Aorta (tissue), 5 donors: ENCODE data around the gene PRIM2. TPM values are rescaled to one million over a fixed set of nuclear protein-coding genes. Genes with fewer than 3 reads are reported as not detected.
"Not testable (repeated sequence)": the region's sequence is repeated elsewhere in the genome, so short reads cannot be mapped to it uniquely, and the experiment has no call there.

Experiments used
- ATAC-seq: fragments of 200-7000 bp; cut with Tn5 transposase; one replicate; pipeline ENCODE4 v1.9.1; 2022; ENCODE audit warnings: moderate library complexity; ENCODE audit not compliant: low FRiP score
- DNase-seq, 2 donors: peaks; one replicate each; pipeline ENCODE4 v3.0.0-alpha.2; 2020
- H3K27ac ChIP-seq, 2 donors: one replicate each; pipeline ENCODE4 v1.5.1; 2013; ENCODE audit warnings: low read length in 2 of 2, mild to moderate bottlenecking in 2 of 2, moderate library complexity in 2 of 2, control low read depth in 1 of 2, inconsistent platforms in 1 of 2, low read depth in 1 of 2
- H3K27me3 ChIP-seq, 2 donors: one replicate each; pipeline ENCODE4 v1.6.1; 2013; ENCODE audit warnings: control low read depth in 1 of 2, low read length in 1 of 2, mild to moderate bottlenecking in 1 of 2, moderate library complexity in 1 of 2; ENCODE audit not compliant: insufficient read depth in 2 of 2, control insufficient read depth in 1 of 2
- H3K36me3 ChIP-seq, 2 donors: one replicate each; pipeline ENCODE4 v1.6.1; 2013; ENCODE audit warnings: control low read depth in 1 of 2, low read length in 1 of 2, mild to moderate bottlenecking in 1 of 2; ENCODE audit not compliant: insufficient read depth in 2 of 2, control insufficient read depth in 1 of 2
- H3K4me1 ChIP-seq, 2 donors: one replicate each; pipeline ENCODE4 v1.6.1; 2013; ENCODE audit warnings: low read length in 2 of 2, control low read depth in 1 of 2, mild to moderate bottlenecking in 1 of 2, moderate library complexity in 1 of 2; ENCODE audit not compliant: insufficient read depth in 2 of 2, control insufficient read depth in 1 of 2
- H3K4me3 ChIP-seq, 2 donors: one replicate each; pipeline ENCODE4 v1.5.1; 2013; ENCODE audit warnings: low read length in 2 of 2, control low read depth in 1 of 2, mild to moderate bottlenecking in 1 of 2
- H3K9me3 ChIP-seq: one replicate; pipeline ENCODE4 v1.6.1; 2013; ENCODE audit warnings: mild to moderate bottlenecking, low read length; ENCODE audit not compliant: control insufficient read depth
- WGBS, 2 donors: extraction: QIAGEN DNeasy Blood & Tissue Kit; methylation state at CpG; one replicate each; pipeline ENCODE4 v1.1.7; 2013; 5-methylcytosine and 5-hydroxymethylcytosine counted together
- intact Hi-C, 2 donors: fragments of 100-400 bp; cut with DNase I; formaldehyde crosslinking; loops; one replicate each; pipeline versions ENCODE4 v1.14.2 to v1.15.0; 2022
- polyA plus RNA-seq, 2 donors: library from polyadenylated mRNA; stranded (reverse); fragments of 200-250 nt; gene quantifications; one replicate each; pipeline ENCODE4 v1.2.3, GENCODE V29; 2013
- total RNA-seq, 2 donors: library from RNA; stranded (reverse); fragmentation: NEBNext Ultra II Directional; extraction: Animal tissue kit (Norgen Biotek cat#: 25700); gene quantifications; one replicate each; pipeline ENCODE4 v1.2.1, GENCODE V29; 2021
- donor health status: healthy with polysubstance abuse.
- donor health status: Bipolar disorder and iron deficiency.
- donor health status: DM: no; HTN: no; CAD: no.
- donor health status: DM: no; HTN: no; CAD: no.
- donor health status: DM: yes; HTN: yes; CAD: no.

PRIM2 gene
- total and polyA plus RNA-seq, 4 donors = 2.8 to 12.3 (median 7.1) TPM

- DNase-seq, intact Hi-C loops, H3K27ac ChIP-seq, H3K27me3 ChIP-seq, H3K9me3 ChIP-seq, H3K4me1 ChIP-seq, H3K4me3 ChIP-seq, H3K36me3 ChIP-seq, ATAC-seq: not testable (repeated sequence)
- 84 to 91% methylated on average over 2 of the region's 2 CpGs for WGBS, 2 donors
These were observed 215.2 kb downstream of the PRIM2 start for GRCh38 chr6:57532660-57533059.

- H3K27me3 ChIP-seq, DNase-seq, H3K36me3 ChIP-seq, H3K4me3 ChIP-seq, H3K27ac ChIP-seq, H3K4me1 ChIP-seq, intact Hi-C loops, H3K9me3 ChIP-seq, ATAC-seq: not testable (repeated sequence)
- 95 to 100% methylated on average over 1 to 2 of the region's 2 CpGs for WGBS, 2 donors
These were observed 217.7 kb downstream of the PRIM2 start for GRCh38 chr6:57535121-57535520.

GRCh38 chr6:57535994-57536393 lies 218.6 kb downstream of the PRIM2 start:
- H3K4me3 ChIP-seq, H3K27me3 ChIP-seq, H3K27ac ChIP-seq, H3K36me3 ChIP-seq, DNase-seq, H3K4me1 ChIP-seq, intact Hi-C loops, ATAC-seq, H3K9me3 ChIP-seq: not testable (repeated sequence)
- 50 to 63% methylated on average over 1 of the region's 1 CpG for WGBS, 2 donors

GRCh38 chr6:57537916-57538315 lies 220.5 kb downstream of the PRIM2 start:
- H3K9me3 ChIP-seq, H3K36me3 ChIP-seq, H3K27ac ChIP-seq, H3K4me3 ChIP-seq, H3K4me1 ChIP-seq, H3K27me3 ChIP-seq, DNase-seq, ATAC-seq, intact Hi-C loops: not testable (repeated sequence)
- 91 to 95% methylated on average over 3 of the region's 3 CpGs for WGBS, 2 donors

- H3K36me3 ChIP-seq, H3K27me3 ChIP-seq, intact Hi-C loops, H3K27ac ChIP-seq, DNase-seq, H3K4me1 ChIP-seq, H3K4me3 ChIP-seq, ATAC-seq, H3K9me3 ChIP-seq: not testable (repeated sequence)
- WGBS, 2 donors = 95 to 99% methylated on average over 2 to 3 of the region's 4 CpGs
These were observed 234.5 kb downstream of the PRIM2 start for GRCh38 chr6:57551961-57552360.

- ATAC-seq, H3K27me3 ChIP-seq, DNase-seq, intact Hi-C loops, H3K9me3 ChIP-seq, H3K27ac ChIP-seq, H3K36me3 ChIP-seq, H3K4me1 ChIP-seq, H3K4me3 ChIP-seq: not testable (repeated sequence)
- 76 to 80% methylated on average over 2 of the region's 2 CpGs for WGBS, 2 donors
These were observed 240.4 kb downstream of the PRIM2 start for GRCh38 chr6:57557855-57558254.

- DNase-seq, H3K9me3 ChIP-seq, H3K27ac ChIP-seq, H3K27me3 ChIP-seq, H3K36me3 ChIP-seq, ATAC-seq, H3K4me1 ChIP-seq, intact Hi-C loops, H3K4me3 ChIP-seq: not testable (repeated sequence)
These were observed 241.7 kb downstream of the PRIM2 start for GRCh38 chr6:57559170-57559569.

GRCh38 chr6:57562233-57562632 lies 244.8 kb downstream of the PRIM2 start:
- DNase-seq, H3K36me3 ChIP-seq, intact Hi-C loops, H3K9me3 ChIP-seq, ATAC-seq, H3K4me1 ChIP-seq, H3K27me3 ChIP-seq, H3K4me3 ChIP-seq, H3K27ac ChIP-seq: not testable (repeated sequence)
- WGBS, 2 donors = 98 to 99% methylated on average over 3 of the region's 3 CpGs

- DNase-seq, H3K36me3 ChIP-seq, intact Hi-C loops, H3K4me1 ChIP-seq, H3K4me3 ChIP-seq, H3K27me3 ChIP-seq, ATAC-seq, H3K27ac ChIP-seq, H3K9me3 ChIP-seq: not testable (repeated sequence)
- WGBS, 2 donors = 83 to 84% methylated on average over 4 of the region's 4 CpGs
These were observed 254.7 kb downstream of the PRIM2 start for GRCh38 chr6:57572119-57572518.
